GM21526 (cell line): ENCODE measurements around the gene HARBI1.

Experiments
- ATAC-seq: cut with Tn5 transposase; IDR thresholded peaks from one replicate; pipeline ENCODE4 v1.9.1; 2021; ENCODE audit warnings: moderate library complexity; ENCODE audit not compliant: unreplicated experiment, low FRiP score

HARBI1 gene

GRCh38 chr11:46635557-46636139 is 18.6 kb upstream of the HARBI1 start:
- ATAC-seq = no peak

GRCh38 chr11:46633291-46634217 is 16.5 kb upstream of the HARBI1 start:
- no peak for ATAC-seq

- ATAC-seq = no peak
These were observed 15.5 kb upstream of the HARBI1 start for GRCh38 chr11:46632502-46632901.

- no peak for ATAC-seq
These were observed 14.6 kb upstream of the HARBI1 start for GRCh38 chr11:46631676-46632075.

DNA sequence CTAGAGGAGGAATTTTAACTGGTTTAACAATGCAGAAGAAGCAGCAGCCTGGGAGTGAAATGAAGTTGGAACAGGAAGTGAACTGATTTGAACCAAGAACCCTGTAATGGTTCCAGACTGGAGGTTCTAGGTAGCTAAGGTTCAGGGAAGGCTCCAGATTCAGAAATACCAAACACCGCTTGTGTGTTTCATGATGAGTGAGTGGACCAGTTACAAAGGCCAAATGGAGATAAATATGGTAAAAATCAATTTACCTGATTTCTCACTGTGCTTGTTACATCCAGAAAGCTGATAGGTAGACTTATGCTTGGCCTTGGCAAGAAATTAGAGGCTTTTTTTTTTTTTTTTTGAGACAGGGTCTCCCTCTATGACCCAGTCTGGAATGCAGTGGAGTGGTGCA is 13.2 kb upstream of the HARBI1 start:
- no peak for ATAC-seq

DNA sequence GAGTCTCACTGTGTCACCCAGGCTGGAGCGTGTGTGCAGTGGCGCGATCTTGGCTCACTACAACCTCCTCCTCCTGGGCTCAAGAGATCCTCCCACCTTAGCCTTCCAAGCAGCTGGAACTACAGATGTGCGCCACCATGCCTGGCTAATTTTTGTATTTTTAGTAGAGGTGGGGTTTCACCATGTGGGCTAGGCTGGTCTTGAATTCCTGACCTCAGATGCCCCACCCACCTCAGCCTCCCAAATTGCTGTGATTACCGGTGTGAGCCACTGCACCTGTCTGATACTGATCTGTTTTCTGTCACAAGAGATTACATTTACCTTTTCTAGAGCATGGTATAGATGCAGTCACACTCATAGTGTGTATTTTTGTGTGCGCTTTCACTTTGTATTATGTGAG is 11.9 kb upstream of the HARBI1 start:
- no peak for ATAC-seq

DNA sequence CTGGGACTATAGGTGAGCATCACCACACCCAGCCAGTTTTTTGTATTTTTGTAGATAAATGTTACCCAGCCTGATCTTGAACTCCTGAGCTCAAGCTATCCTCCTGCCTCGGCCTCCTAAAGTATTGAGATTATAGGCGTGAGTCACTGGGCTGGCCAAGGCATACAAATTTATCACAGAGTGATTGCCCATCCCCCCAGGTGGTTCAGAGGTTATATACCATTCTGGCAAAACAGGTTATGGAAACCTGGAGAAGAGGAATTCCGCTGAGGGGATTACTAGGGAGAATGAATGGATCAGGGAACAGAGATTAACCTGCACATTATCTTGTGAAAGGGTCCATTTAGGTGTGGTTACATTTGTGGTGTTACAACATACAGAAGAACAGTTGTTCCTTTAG is 8.4 kb upstream of the HARBI1 start:
- ATAC-seq = no peak

- ATAC-seq = no peak
These were observed 1.8 kb upstream of the HARBI1 start for GRCh38 chr11:46618837-46619236.

GRCh38 chr11:46617972-46618314 is 916 bp upstream of the HARBI1 start:
- ATAC-seq = peak; percentile 2

DNA sequence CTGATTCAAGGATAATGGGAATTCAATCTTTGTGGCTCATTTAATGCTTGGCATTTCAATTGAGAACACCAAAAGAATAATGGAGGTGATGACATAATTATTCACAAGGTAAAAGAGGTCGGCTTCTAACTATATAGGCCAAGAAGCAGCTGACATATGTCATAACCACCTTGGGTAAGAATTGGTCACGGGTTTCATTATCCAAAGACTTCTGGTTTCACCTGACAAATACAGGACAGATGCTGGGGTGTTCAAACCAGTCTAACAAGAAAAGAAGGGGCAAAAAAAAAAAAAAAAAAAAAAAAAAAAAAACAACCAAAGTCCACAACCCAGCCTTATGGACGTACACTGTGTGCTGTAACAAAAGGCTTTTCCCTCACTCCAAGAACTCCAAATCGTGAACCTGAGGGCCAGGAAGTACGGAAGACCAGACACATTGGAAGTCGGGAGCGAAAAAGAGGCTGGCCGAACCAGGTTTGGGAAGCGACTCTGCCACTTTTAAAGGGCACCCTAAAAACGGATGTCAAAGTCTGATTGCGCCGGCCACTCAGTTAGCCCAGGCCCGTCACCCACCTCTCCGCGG is 385 bp downstream of the HARBI1 start:
- ATAC-seq = no peak

GRCh38 chr11:46615756-46616155 is 1.3 kb downstream of the HARBI1 start:
- ATAC-seq = no peak

DNA sequence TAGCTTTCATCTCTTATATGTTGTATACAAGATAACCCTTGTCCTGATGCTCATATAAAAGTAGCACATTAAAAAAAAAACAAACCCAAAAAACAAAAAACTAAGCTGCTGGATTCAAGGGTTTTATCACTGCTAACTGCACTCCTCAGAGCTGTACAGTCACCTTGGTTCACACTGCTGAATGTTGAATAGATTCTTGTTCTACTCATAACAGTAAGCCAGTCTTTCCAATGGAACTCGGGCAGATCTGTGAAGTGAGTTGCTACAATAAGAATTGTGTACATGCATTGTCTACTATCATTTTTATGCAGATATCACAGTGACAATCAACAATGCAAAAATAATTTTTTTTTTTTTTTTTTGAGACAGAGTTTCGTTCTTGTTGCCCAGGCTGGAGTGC is 4.7 kb downstream of the HARBI1 start:
- no peak for ATAC-seq

DNA sequence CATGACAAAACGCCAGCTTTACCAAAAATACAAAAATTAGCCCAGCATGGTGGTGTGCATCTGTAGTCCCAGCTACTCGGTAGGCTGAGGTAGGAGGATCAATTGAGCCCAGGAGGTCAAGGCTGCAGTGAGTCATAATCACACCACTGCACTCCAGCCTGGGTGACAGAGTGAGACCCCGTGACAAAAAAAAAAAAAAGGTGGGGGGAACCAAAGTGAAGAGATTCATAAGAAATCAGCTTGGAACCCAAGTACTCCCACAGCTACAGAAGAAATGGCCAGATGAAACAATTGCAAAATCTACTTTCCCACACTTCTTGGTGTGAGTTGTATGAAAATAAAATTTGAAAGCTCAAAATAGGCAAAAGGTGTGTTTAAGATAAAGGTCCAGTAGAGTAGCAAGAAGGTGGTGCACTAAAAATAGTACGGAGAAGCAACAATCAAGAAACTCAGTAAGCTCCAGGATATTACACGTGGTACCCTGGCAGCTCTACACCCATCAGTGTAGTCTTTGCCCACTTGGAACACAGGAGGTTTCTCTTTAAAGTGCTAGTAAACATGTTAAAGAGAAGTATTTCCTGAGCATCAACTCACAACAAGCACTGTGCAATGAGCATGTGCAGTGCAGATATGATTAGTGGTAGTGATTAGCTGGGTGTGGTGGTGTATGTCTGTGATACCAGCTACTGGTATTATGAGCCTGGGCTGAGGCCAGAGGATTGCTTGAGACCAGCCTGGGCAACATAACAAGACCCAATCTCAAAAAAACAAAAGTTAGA is 5.3 kb downstream of the HARBI1 start:
- ATAC-seq = no peak

DNA sequence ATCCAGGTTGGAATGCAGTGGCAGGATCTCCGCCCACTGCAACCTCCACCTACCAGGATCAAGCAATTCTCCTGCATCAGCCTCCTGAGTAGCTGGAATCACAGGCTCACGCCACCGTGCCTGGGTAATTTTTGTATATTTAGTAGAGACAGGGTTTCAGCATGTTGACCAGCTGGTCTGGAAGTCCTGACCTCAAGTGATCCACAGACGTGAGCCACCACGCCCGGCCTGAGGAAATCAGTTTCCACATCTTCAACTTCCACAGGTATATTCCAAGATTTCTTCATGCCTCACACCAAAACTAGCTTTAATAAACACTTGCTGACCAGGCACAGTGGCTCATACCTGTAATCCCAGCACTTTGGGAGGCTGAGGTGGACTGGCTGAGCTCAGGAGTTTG is 7.6 kb downstream of the HARBI1 start:
- ATAC-seq = no peak

DNA sequence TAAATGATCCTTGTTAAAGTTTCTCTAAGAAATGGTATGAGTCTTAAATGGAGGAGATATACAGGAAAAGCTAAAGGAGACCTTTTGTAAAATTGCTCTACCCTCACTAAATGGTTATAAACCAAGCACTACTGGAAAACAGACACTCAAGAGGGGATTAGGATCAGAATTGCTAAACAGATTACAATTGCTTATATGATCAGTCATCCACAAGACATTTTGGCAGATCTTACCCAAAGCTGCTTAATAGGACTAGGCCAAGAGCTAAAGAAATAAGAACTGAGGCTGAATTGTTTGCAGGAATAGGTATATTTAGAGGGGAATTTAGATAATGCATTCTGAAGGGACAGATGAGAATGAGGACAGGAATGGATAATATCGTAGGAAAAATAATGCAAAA is 9.5 kb downstream of the HARBI1 start:
- no peak for ATAC-seq

DNA sequence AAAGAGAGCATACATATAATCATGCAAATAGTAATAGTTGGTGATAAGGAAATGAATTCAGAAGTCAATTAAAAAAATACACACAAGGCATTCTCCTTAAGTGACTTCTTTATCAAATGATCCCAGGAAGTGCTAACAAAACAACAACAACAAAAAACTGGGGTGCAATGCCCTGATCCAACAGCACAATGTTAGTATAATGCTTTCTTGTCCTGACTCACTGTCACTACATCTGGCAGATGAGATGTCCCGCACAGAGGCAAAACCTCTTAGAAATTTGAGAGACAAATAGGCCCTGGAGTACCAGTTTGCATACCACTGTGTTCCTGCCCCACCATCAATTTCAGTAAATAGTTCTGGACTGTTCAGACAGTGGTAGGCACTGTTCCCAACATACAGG is 12.2 kb downstream of the HARBI1 start:
- ATAC-seq = no peak

GRCh38 chr11:46603704-46604308 is 13.2 kb downstream of the HARBI1 start:
- no peak for ATAC-seq

GRCh38 chr11:46601129-46601528 is 15.9 kb downstream of the HARBI1 start:
- ATAC-seq = no peak

- ATAC-seq = no peak
These were observed 16.6 kb downstream of the HARBI1 start for GRCh38 chr11:46600194-46600960.
